Activated CD4-positive, CD25-positive, alpha-beta regulatory T cell treated with anti-CD3 and anti-CD28 coated beads, Interleukin-2, amount 50 U/mL, for 16 hours (primary cell): ENCODE results near the gene CFAP161.
"Not testable (repeated sequence)": the region's sequence is repeated elsewhere in the genome, so short reads cannot be mapped to it uniquely, and the experiment has no call there.

ENCODE experiments used
- DNase-seq: peaks from one replicate; pipeline ENCODE4 v3.0.0-alpha.2; 2020; ENCODE audit warnings: low read depth, low spot score

The CFAP161 gene

GRCh38 chr15:81157939-81158223 lies 23.8 kb downstream of the CFAP161 start:
- DNase-seq: no peak

GRCh38 chr15:81158561-81158960 lies 24.5 kb downstream of the CFAP161 start:
- not testable (repeated sequence) for DNase-seq

GRCh38 chr15:81160312-81161159 lies 26.5 kb downstream of the CFAP161 start:
- DNase-seq: no peak

GRCh38 chr15:81161160-81161673 lies 27.1 kb downstream of the CFAP161 start:
- DNase-seq: no peak

DNA sequence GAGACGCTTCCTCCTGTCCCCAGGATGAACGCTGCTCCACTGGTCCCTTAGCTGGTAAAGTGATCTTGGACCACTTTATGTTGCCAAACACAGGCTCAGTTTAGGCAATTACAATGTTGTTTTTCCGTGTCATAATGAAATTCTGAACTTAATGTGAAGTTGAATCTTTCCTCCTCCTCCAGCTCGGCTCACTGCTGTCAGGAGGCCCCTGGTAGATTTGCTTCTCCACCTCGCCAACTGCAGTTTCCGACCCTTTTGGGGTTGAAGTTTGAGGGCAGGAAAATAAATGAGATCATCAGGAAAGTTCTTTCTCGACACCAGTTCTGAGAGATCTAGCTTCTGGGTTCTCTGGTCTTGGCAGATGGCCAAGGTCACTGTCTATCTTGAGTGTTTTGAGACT lies 27.8 kb downstream of the CFAP161 start:
- DNase-seq: no peak

- no peak for DNase-seq
These were observed 30.1 kb downstream of the CFAP161 start for GRCh38 chr15:81163961-81164800.

DNA sequence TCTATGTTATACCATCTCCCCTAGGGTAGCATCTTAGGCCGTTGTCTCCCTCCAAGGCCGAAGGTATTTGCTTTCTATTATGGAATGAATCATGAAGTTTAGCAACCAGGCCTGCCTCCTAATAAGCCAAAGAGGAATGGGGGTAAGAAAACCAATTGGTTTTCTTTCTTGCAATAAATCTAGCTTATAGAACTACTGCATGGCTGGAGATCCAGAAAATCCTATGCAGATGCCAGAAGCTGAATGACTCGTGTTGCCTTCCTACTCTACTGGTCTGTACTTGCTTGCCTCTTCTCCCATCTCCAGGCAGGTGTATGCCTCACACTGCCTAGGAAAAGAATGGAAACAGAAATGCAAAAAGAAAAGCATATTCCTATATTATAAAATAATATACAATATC lies 31.5 kb downstream of the CFAP161 start:
- no peak for DNase-seq

- no peak for DNase-seq
These were observed 32.7 kb downstream of the CFAP161 start for GRCh38 chr15:81166636-81167305.

GRCh38 chr15:81168131-81168526 lies 34.1 kb downstream of the CFAP161 start:
- no peak for DNase-seq

DNA sequence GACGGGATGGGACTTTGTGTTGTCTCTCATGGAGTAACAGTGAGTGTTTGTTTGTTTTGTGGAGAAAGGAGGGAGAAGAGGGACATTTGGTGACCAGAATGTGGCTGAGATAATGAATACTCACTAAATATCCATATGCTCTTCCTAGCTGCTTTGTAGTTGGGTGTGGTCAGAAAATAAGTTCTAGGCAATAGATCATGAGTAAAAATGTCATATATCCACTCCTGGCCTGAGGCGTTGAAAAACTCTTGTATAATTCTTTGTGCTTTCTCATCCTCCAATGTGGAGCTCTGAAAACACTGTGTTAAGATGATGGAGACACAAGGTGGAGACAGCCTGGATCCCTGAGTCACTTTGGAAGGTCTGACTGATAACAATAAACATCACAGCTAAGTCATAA lies 34.6 kb downstream of the CFAP161 start:
- DNase-seq: no peak

DNA sequence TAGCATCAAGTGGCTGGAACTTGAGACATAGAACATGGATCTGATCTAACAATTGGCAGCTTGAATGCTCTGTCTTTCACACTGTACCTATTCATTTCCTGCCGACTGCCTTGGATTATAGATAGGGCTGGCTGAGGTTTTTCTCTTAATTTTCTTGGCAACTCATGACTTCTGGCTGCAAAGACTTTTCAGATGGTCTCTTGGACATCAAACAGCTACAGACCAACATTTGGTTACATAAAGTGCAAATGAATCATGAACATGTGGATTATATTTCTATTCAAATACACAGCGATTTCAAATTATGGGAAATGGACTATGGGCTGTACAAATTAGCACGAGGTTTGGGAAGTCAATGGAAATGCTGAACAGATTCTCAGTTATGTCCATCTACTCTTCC lies 36.4 kb downstream of the CFAP161 start:
- DNase-seq: no peak

DNA sequence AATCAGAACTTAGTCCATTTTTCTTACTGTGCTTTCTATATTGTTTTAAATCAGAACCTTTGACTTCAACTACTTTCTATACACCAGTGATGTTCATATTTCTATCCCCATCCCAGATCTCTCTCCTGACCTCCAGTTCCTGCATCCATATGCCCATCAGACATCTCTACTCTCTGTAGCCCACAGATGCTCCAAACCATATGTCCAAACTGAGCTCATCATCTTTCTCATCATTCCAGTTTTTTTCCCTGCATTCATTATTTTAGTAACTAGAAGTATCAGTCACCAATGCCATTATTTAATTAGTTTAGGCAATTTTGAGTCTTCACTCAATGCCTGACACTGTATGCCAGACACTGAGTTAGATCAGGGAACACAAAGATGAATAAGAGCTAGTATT lies 37.2 kb downstream of the CFAP161 start:
- DNase-seq: no peak

DNA sequence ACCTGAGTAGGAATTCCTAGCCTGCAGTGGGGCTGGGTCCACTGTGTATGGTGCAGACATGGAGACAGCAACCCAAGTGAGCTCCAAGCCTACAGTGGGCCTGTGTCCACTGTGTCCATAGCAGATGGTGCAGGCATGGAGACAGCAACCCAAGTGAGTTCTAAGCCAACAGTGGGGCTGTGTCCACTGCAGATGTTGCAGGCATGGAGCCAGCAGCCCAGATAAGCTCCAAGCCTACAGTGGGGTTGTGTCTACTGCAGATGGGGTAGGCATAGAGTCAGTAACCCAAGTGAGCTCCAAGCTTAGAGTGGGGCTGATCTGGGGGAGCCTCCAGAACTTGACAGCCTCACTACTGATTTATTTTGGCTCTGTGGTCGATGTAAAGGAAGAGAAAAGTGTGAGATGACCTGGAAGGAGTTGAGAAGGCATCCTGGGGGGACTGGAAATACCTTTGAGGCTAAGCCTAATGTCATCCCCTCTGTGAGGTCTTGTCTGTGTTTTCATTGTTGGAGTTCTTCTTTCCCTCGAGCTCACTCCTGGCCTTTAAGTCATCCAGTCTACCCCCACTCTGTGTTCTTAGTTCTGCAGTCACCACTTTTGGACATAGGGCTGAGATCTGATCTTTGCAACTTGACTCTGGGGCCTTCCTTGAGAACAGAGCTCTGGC lies 40.2 kb downstream of the CFAP161 start:
- no peak for DNase-seq

- DNase-seq: no peak
These were observed 40.8 kb downstream of the CFAP161 start for GRCh38 chr15:81174792-81175327.

GRCh38 chr15:81175496-81175895 lies 41.4 kb downstream of the CFAP161 start:
- no peak for DNase-seq

DNA sequence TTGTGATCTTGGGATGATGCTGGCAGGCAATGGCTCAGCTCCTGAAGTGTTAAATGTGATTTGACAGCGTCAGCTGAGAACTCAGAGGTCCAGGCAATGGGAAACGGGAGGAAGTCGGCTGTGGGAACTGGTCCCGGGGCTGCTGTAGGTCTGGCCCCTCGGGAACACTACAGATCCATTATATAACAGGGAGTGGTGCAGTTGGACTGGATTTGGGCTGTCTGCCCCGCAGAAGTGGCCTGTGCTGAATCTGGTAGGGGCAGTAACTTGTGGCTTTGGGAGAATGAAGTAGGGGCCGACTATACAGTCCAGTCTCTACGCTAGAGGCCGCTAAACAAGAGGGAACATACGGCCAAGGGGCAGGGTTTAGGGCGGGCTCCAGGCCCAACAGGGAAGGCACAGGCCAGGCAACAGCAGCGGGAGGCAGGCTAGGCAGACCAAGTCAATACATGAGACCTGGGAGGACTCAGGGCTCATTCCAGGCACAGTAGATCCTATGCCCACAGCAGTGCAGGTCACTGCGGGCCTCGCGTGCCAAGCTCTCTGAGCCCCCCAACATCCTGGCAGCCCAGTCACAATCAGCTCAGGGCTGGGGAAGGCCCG lies 42.3 kb downstream of the CFAP161 start:
- no peak for DNase-seq

DNA sequence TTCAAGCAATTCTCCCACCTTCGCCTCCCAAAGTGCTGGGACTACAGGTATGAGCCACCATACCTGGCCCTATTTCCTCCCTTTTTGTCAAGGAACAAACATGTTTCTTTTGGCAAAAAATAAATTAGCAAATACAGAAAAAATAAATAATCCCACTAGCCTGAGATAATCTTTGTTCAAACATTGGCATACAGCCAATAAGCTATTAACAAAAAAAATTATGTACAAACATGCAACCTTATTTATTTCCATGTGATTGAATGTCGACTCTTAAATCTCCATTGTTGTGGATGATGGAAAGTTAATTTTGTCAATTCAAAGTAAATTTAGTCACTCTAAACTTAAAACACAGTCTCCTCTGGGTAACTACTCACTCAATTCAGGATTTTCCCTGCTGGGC lies 44.3 kb downstream of the CFAP161 start:
- no peak for DNase-seq

DNA sequence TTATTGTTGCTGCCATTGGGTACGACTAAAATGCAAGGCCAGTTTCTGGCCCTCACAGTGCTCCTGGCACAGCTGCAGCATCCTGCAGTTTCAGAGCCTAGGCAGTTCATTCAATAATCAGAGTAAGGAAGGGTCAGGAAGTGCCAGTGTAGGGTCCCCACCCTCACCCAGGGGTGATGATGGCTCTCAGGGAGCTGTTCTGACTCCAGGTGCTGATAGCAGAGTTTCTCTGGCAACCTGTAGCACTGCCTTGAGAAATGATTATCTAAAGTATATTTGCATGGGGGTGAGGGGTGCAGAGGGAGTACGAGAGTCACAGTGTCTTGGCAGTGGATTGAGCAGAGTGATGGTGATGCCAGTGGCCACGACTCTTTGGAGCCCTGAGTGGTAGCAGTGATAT lies 47.1 kb downstream of the CFAP161 start:
- no peak for DNase-seq

- no peak for DNase-seq
These were observed 48.1 kb downstream of the CFAP161 start for GRCh38 chr15:81182031-81182755.

GRCh38 chr15:81182756-81183438 lies 48.8 kb downstream of the CFAP161 start:
- no peak for DNase-seq
